GM06990 (cell line): ENCODE results near the gene NTF3.

ENCODE experiments used
- DNase-seq: peaks from one replicate; pipeline ENCODE4 v3.0.0-alpha.2; 2011; ENCODE audit not compliant: insufficient read length; ENCODE audit errors: extremely low read depth
- H3K27me3 ChIP-seq: replicated peaks from 2 replicates; pipeline ENCODE4 v1.6.0; 2011; ENCODE audit warnings: low read length; ENCODE audit not compliant: control insufficient read depth, insufficient read depth
- H3K36me3 ChIP-seq: 2 replicates; pipeline ENCODE4 v1.5.1; 2011; ENCODE audit warnings: low read length; ENCODE audit not compliant: control insufficient read depth, insufficient read depth
- H3K4me3 ChIP-seq: replicated peaks from 2 replicates; pipeline ENCODE4 v1.5.1; 2011; ENCODE audit warnings: low read depth, mild to moderate bottlenecking, control low read depth, low read length
- TF ChIP-seq, protein P1 (sequence below): IDR thresholded peaks from 2 replicates; pipeline ENCODE4 v1.5.1; 2011; ENCODE audit warnings: low read length, control low read depth, mild to moderate bottlenecking, inconsistent platforms; ENCODE audit not compliant: insufficient read depth, poor library complexity, severe bottlenecking

NTF3 gene

DNA sequence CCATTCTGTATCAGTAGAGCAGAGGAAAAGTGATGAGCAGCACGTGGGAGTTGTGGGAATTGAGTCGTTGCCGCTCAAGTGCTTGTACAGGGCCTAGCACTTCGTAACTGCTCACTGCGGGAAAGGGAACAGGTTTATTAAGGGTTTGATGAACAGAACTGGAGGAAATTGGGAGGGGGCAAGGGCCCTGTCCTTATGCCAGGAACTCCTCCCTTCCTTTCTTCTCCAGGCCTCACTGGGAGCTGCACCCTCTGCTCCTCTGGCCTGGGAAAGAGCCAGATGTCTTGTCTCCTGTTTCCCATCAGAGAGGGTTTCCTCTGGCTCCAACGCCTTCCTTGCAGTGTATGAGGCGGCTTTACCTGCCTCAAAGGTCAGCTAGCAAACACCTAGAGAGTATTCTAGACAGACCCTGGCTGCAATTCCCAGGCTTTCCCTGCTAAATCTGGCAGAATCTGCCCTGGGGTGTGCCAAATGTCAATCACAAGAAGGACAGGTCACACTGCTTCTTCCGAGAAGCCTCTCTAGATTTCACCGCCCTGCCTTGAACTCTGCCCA is 78.4 kb downstream of the NTF3 start:
- TF ChIP-seq, protein P1, sequence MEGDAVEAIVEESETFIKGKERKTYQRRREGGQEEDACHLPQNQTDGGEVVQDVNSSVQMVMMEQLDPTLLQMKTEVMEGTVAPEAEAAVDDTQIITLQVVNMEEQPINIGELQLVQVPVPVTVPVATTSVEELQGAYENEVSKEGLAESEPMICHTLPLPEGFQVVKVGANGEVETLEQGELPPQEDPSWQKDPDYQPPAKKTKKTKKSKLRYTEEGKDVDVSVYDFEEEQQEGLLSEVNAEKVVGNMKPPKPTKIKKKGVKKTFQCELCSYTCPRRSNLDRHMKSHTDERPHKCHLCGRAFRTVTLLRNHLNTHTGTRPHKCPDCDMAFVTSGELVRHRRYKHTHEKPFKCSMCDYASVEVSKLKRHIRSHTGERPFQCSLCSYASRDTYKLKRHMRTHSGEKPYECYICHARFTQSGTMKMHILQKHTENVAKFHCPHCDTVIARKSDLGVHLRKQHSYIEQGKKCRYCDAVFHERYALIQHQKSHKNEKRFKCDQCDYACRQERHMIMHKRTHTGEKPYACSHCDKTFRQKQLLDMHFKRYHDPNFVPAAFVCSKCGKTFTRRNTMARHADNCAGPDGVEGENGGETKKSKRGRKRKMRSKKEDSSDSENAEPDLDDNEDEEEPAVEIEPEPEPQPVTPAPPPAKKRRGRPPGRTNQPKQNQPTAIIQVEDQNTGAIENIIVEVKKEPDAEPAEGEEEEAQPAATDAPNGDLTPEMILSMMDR, result no peak
- H3K36me3 ChIP-seq, result no peaks in the 10 kb centered on the region
- DNase-seq, result no peak
- peaks cover 2% of the 10 kb centered on the region for H3K27me3 ChIP-seq
- H3K4me3 ChIP-seq, result no peak overlapping the region

DNA sequence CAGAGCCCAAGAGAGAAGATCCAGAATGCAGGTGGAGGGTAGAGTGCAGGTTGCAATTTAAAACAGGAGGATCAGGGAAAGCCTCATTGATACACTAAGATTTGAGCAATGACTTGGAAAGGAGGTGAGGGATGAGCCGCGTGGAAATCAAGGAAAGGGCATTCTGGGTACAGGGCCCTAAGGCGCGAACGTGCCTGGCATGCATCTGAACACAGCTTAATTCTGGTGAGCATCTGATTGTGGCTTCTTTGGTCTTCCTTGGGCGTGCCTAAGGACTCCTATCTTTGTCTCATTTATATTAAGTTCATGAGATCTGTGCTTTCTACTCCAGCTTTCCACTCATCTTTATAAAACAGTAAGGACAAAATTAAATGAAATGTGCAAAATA is 79.3 kb downstream of the NTF3 start:
- no peak for DNase-seq
- no peak overlapping the region for H3K4me3 ChIP-seq
- H3K36me3 ChIP-seq, result no peaks in the 10 kb centered on the region
- H3K27me3 ChIP-seq, result peaks cover 2% of the 10 kb centered on the region
- TF ChIP-seq, protein P1, result no peak

GRCh38 chr12:5511644-5512600 is 80.0 kb downstream of the NTF3 start:
- H3K36me3 ChIP-seq, result no peaks in the 10 kb centered on the region
- TF ChIP-seq, protein P1, result peak; percentile 65
- no peak overlapping the region for H3K4me3 ChIP-seq
- peak; percentile 12 for DNase-seq
- peaks cover 2% of the 10 kb centered on the region for H3K27me3 ChIP-seq

GRCh38 chr12:5512601-5512970 is 80.7 kb downstream of the NTF3 start:
- Histone ChIP-seq H3K36me3 (no peaks in the 10 kb centered on the region), H3K4me3 (no peak overlapping the region), H3K27me3 (peaks cover 2% of the 10 kb centered on the region)
- no peak for DNase-seq
- TF ChIP-seq, protein P1, result no peak

DNA sequence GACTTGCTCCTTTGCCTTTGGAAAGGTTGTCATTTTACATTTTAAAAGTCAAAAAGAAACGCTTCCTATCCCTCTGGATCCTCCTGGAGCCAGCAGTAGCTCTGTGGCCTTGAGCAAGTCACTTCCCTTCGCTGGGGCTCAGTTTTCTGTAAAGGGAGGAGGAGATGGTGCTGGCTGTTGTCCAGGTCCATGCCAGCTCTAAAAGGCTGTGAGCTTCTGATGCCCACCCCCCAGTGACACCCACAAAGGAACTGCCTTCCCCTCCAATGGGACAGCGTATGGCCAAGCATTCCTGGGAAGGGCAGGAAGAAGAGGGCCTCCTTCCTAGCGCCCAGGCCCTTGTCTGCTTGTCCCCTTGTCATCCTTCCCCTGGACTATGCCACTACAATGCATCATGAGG is 81.5 kb downstream of the NTF3 start:
- DNase-seq, result no peak
- Histone ChIP-seq H3K4me3 (no peak overlapping the region), H3K36me3 (no peaks in the 10 kb centered on the region), H3K27me3 (peaks cover 2% of the 10 kb centered on the region)
- TF ChIP-seq, protein P1, result no peak

GRCh38 chr12:5514016-5514415 is 82.1 kb downstream of the NTF3 start:
- H3K27me3 ChIP-seq, result peaks cover 2% of the 10 kb centered on the region
- DNase-seq, result no peak
- H3K36me3 ChIP-seq, result no peaks in the 10 kb centered on the region
- no peak overlapping the region for H3K4me3 ChIP-seq
- TF ChIP-seq, protein P1, result no peak
